Bronchial epithelial cell (primary cell): ENCODE measurements around the gene AP1AR. TPM values are rescaled to one million over a fixed set of nuclear protein-coding genes. Genes with fewer than 3 reads are reported as not detected.

Experiments used
- DNase-seq: peaks from one replicate; pipeline ENCODE4 v3.0.0-alpha.2; 2010; ENCODE audit warnings: low read depth
- FAIRE-seq: peaks from 2 replicates; lab custom pipeline; 2011; peaks lifted over from hg19 to GRCh38; lab: Jason Lieb, UNC
- H3K27me3 ChIP-seq: 2 replicates; pipeline ENCODE4 v1.5.1; 2011; ENCODE audit warnings: low read length; ENCODE audit not compliant: control insufficient read depth, insufficient read depth
- H3K36me3 ChIP-seq: 2 replicates; pipeline ENCODE4 v1.5.1; 2011; ENCODE audit warnings: low read length; ENCODE audit not compliant: control insufficient read depth, insufficient read depth
- H3K4me3 ChIP-seq: 2 replicates; pipeline ENCODE4 v1.5.1; 2011; ENCODE audit warnings: mild to moderate bottlenecking, low read depth, low read length, control low read depth
- CTCF ChIP-seq: IDR thresholded peaks from 2 replicates; pipeline ENCODE4 v1.5.1; 2011; ENCODE audit warnings: mild to moderate bottlenecking, moderate library complexity, low read length, control low read depth, inconsistent platforms; ENCODE audit not compliant: insufficient read depth, severe bottlenecking
- total RNA-seq: library from RNA; depleted of rRNA; stranded (reverse); fragments of >200 nt; gene quantifications from 2 replicates; pipeline ENCODE4 v1.2.1, GENCODE V29; 2014

AP1AR gene
- total RNA-seq, 1 donor from 2014 or later = 58.4 TPM

GRCh38 chr4:112311516-112311915 lies 79.9 kb downstream of the AP1AR start:
- Histone ChIP-seq H3K4me3 (no peak overlapping the region), H3K36me3 (no peaks in the 10 kb centered on the region), H3K27me3 (no peaks in the 10 kb centered on the region)
- no peak for TF ChIP-seq CTCF
- FAIRE-seq = no peak
- DNase-seq = no peak

GRCh38 chr4:112312610-112313239 lies 81.1 kb downstream of the AP1AR start:
- FAIRE-seq (no peak), DNase-seq (no peak)

GRCh38 chr4:112315446-112315845 lies 83.9 kb downstream of the AP1AR start:
- no peak for FAIRE-seq
- no peaks in the 10 kb centered on the region for H3K27me3 ChIP-seq

More at GRCh38 chr4:112312610-112313239, 81.1 kb downstream of the AP1AR start:
- Histone ChIP-seq H3K27me3 (no peaks in the 10 kb centered on the region), H3K4me3 (no peak overlapping the region), H3K36me3 (no peaks in the 10 kb centered on the region)
- no peak for TF ChIP-seq CTCF

GRCh38 chr4:112316360-112316759 lies 84.8 kb downstream of the AP1AR start:
- H3K27me3 ChIP-seq = no peaks in the 10 kb centered on the region
- DNase-seq (no peak), FAIRE-seq (no peak)
- H3K4me3 ChIP-seq = no peak overlapping the region
- no peak for TF ChIP-seq CTCF
- H3K36me3 ChIP-seq = no peaks in the 10 kb centered on the region

More at GRCh38 chr4:112315446-112315845, 83.9 kb downstream of the AP1AR start:
- TF ChIP-seq CTCF = no peak
- Histone ChIP-seq H3K4me3 (no peak overlapping the region), H3K36me3 (no peaks in the 10 kb centered on the region)
- DNase-seq = no peak

GRCh38 chr4:112318239-112319142 lies 86.9 kb downstream of the AP1AR start:
- Histone ChIP-seq H3K4me3 (no peak overlapping the region), H3K27me3 (no peaks in the 10 kb centered on the region), H3K36me3 (no peaks in the 10 kb centered on the region)
- no peak for TF ChIP-seq CTCF
- FAIRE-seq (peak; percentile 7), DNase-seq (no peak)

Other genes starting within 250 kb of the AP1AR start
- 2.4 and 4.6 TPM in 2 replicates for gene FAM241A, start 86.3 kb upstream of the AP1AR start, total RNA-seq
- gene TIFA, start 54.1 kb downstream of the AP1AR start, total RNA-seq = 6.3 and 7.2 TPM in 2 replicates
- 13.7 and 52.4 TPM in 2 replicates for gene ALPK1, start 65.6 kb downstream of the AP1AR start, total RNA-seq